T-helper 2 cell treated with Interferon-gamma antibody and Interleukin-4, amounts not matched to agents 5 μg/mL and 100 μg/mL, for 36 hours (primary cell): ENCODE measurements around the gene CWC27.
"Not testable (repeated sequence)": the region's sequence is repeated elsewhere in the genome, so short reads cannot be mapped to it uniquely, and the experiment has no call there.

Experiments used
- DNase-seq: peaks from one replicate; pipeline ENCODE4 v3.0.0; 2021; ENCODE audit warnings: low spot score
- H3K27ac Mint-ChIP-seq: one replicate; pipeline ENCODE4 v1.8.0; 2021; ENCODE audit warnings: mild to moderate bottlenecking, mixed read lengths
- H3K27me3 Mint-ChIP-seq: one replicate; pipeline ENCODE4 v1.8.0; 2021; ENCODE audit warnings: low read depth, mixed read lengths
- H3K36me3 Mint-ChIP-seq: one replicate; pipeline ENCODE4 v1.8.0; 2021; ENCODE audit warnings: low read depth, mixed read lengths
- H3K4me1 Mint-ChIP-seq: one replicate; pipeline ENCODE4 v1.8.0; 2021; ENCODE audit warnings: low read depth, mixed read lengths
- H3K4me3 Mint-ChIP-seq: one replicate; pipeline ENCODE4 v1.8.0; 2022; ENCODE audit warnings: mild to moderate bottlenecking, moderate library complexity, mixed read lengths
- H3K9me3 Mint-ChIP-seq: one replicate; pipeline ENCODE4 v1.8.0; 2021; ENCODE audit warnings: mixed read lengths

Gene CWC27

GRCh38 chr5:64876203-64876602 lies 107.5 kb downstream of the CWC27 start:
- Mint-ChIP-seq H3K27me3 (no peaks in the 10 kb centered on the region), H3K4me3 (no peak overlapping the region), H3K4me1 (no peaks in the 10 kb centered on the region), H3K36me3 (no peaks in the 10 kb centered on the region), H3K27ac (no peak overlapping the region), H3K9me3 (no peaks in the 10 kb centered on the region)
- no peak for DNase-seq

GRCh38 chr5:64880821-64881220 lies 112.1 kb downstream of the CWC27 start:
- H3K9me3 Mint-ChIP-seq = no peaks in the 10 kb centered on the region

GRCh38 chr5:64883912-64884311 lies 115.2 kb downstream of the CWC27 start:
- Mint-ChIP-seq H3K4me1 (no peaks in the 10 kb centered on the region), H3K27ac (no peak overlapping the region), H3K4me3 (no peak overlapping the region), H3K9me3 (no peaks in the 10 kb centered on the region), H3K36me3 (no peaks in the 10 kb centered on the region), H3K27me3 (no peaks in the 10 kb centered on the region)
- no peak for DNase-seq

More at GRCh38 chr5:64880821-64881220, 112.1 kb downstream of the CWC27 start:
- H3K36me3 Mint-ChIP-seq = no peaks in the 10 kb centered on the region
- H3K4me3 Mint-ChIP-seq = no peak overlapping the region
- no peak overlapping the region for H3K27ac Mint-ChIP-seq
- no peak for DNase-seq
- H3K4me1 Mint-ChIP-seq = no peaks in the 10 kb centered on the region
- no peaks in the 10 kb centered on the region for H3K27me3 Mint-ChIP-seq

GRCh38 chr5:64884541-64884940 lies 115.8 kb downstream of the CWC27 start:
- Mint-ChIP-seq H3K36me3 (no peaks in the 10 kb centered on the region), H3K9me3 (no peaks in the 10 kb centered on the region), H3K27ac (no peak overlapping the region), H3K27me3 (no peaks in the 10 kb centered on the region), H3K4me3 (no peak overlapping the region), H3K4me1 (no peaks in the 10 kb centered on the region)
- no peak for DNase-seq

- Mint-ChIP-seq H3K4me1 (no peaks in the 10 kb centered on the region), H3K4me3 (no peak overlapping the region), H3K36me3 (no peaks in the 10 kb centered on the region)
Measured at GRCh38 chr5:64887910-64888309, 119.2 kb downstream of the CWC27 start.

GRCh38 chr5:64895748-64896147 lies 127.0 kb downstream of the CWC27 start:
- Mint-ChIP-seq H3K36me3 (peaks cover 2% of the 10 kb centered on the region), H3K27me3 (no peaks in the 10 kb centered on the region), H3K9me3 (peaks cover 4% of the 10 kb centered on the region), H3K4me1 (no peaks in the 10 kb centered on the region), H3K27ac (no peak overlapping the region), H3K4me3 (no peak overlapping the region)
- no peak for DNase-seq

More at GRCh38 chr5:64887910-64888309, 119.2 kb downstream of the CWC27 start:
- Mint-ChIP-seq H3K27ac (no peak overlapping the region), H3K27me3 (no peaks in the 10 kb centered on the region), H3K9me3 (no peaks in the 10 kb centered on the region)
- no peak for DNase-seq

GRCh38 chr5:64899838-64900237 lies 131.1 kb downstream of the CWC27 start:
- H3K27me3 Mint-ChIP-seq = no peaks in the 10 kb centered on the region
- no peak overlapping the region for H3K27ac Mint-ChIP-seq
- H3K4me3 Mint-ChIP-seq = no peak overlapping the region
- peaks cover 8% of the 10 kb centered on the region for H3K9me3 Mint-ChIP-seq
- peaks cover 5% of the 10 kb centered on the region for H3K36me3 Mint-ChIP-seq
- H3K4me1 Mint-ChIP-seq = no peaks in the 10 kb centered on the region
- no peak for DNase-seq

GRCh38 chr5:64900618-64901017 lies 131.9 kb downstream of the CWC27 start:
- H3K27me3 Mint-ChIP-seq = no peaks in the 10 kb centered on the region
- no peaks in the 10 kb centered on the region for H3K4me1 Mint-ChIP-seq
- no peak overlapping the region for H3K4me3 Mint-ChIP-seq
- DNase-seq = no peak
- peaks cover 8% of the 10 kb centered on the region for H3K9me3 Mint-ChIP-seq
- H3K27ac Mint-ChIP-seq = no peak overlapping the region
- H3K36me3 Mint-ChIP-seq = peaks cover 5% of the 10 kb centered on the region

- H3K4me1 Mint-ChIP-seq, H3K27ac Mint-ChIP-seq, H3K27me3 Mint-ChIP-seq, DNase-seq, H3K36me3 Mint-ChIP-seq, H3K4me3 Mint-ChIP-seq: not testable (repeated sequence)
- peaks cover 23% of the 10 kb centered on the region for H3K9me3 Mint-ChIP-seq
Measured at GRCh38 chr5:64907399-64907798, 138.7 kb downstream of the CWC27 start.

- peaks cover 25% of the 10 kb centered on the region for H3K9me3 Mint-ChIP-seq
- H3K27ac Mint-ChIP-seq = no peak overlapping the region
- H3K4me3 Mint-ChIP-seq = no peak overlapping the region
- H3K27me3 Mint-ChIP-seq = no peaks in the 10 kb centered on the region
- DNase-seq = no peak
- H3K4me1 Mint-ChIP-seq = peaks cover 7% of the 10 kb centered on the region
- H3K36me3 Mint-ChIP-seq = peaks cover 7% of the 10 kb centered on the region
Measured at GRCh38 chr5:64914396-64914795, 145.7 kb downstream of the CWC27 start.

- peaks cover 25% of the 10 kb centered on the region for H3K36me3 Mint-ChIP-seq
- no peaks in the 10 kb centered on the region for H3K27me3 Mint-ChIP-seq
- peaks cover 7% of the 10 kb centered on the region for H3K4me1 Mint-ChIP-seq
- H3K9me3 Mint-ChIP-seq = peaks cover 42% of the 10 kb centered on the region
- no peak for DNase-seq
- H3K4me3 Mint-ChIP-seq = no peak overlapping the region
- H3K27ac Mint-ChIP-seq = no peak overlapping the region
Measured at GRCh38 chr5:64918083-64918482, 149.4 kb downstream of the CWC27 start.

GRCh38 chr5:64921386-64921785 lies 152.7 kb downstream of the CWC27 start:
- H3K4me3 Mint-ChIP-seq = no peak overlapping the region
- peaks cover 42% of the 10 kb centered on the region for H3K9me3 Mint-ChIP-seq
- no peaks in the 10 kb centered on the region for H3K27me3 Mint-ChIP-seq
- H3K4me1 Mint-ChIP-seq = peaks cover 7% of the 10 kb centered on the region
- H3K36me3 Mint-ChIP-seq = peaks cover 25% of the 10 kb centered on the region
- no peak overlapping the region for H3K27ac Mint-ChIP-seq
- no peak for DNase-seq

- no peak for DNase-seq
- Mint-ChIP-seq H3K4me1 (peaks cover 4% of the 10 kb centered on the region), H3K36me3 (peaks cover 23% of the 10 kb centered on the region)
Measured at GRCh38 chr5:64923151-64923685, 154.5 kb downstream of the CWC27 start.

GRCh38 chr5:64925123-64925522 lies 156.4 kb downstream of the CWC27 start:
- no peaks in the 10 kb centered on the region for H3K27me3 Mint-ChIP-seq

More at GRCh38 chr5:64923151-64923685, 154.5 kb downstream of the CWC27 start:
- no peak overlapping the region for H3K27ac Mint-ChIP-seq
- H3K27me3 Mint-ChIP-seq = no peaks in the 10 kb centered on the region
- H3K9me3 Mint-ChIP-seq = peaks cover 29% of the 10 kb centered on the region
- H3K4me3 Mint-ChIP-seq = no peak overlapping the region

GRCh38 chr5:64929833-64930232 lies 161.1 kb downstream of the CWC27 start:
- no peak overlapping the region for H3K4me3 Mint-ChIP-seq
- H3K27ac Mint-ChIP-seq = no peak overlapping the region
- H3K4me1 Mint-ChIP-seq = peaks cover 3% of the 10 kb centered on the region
- no peaks in the 10 kb centered on the region for H3K27me3 Mint-ChIP-seq
- peaks cover 3% of the 10 kb centered on the region for H3K36me3 Mint-ChIP-seq
- no peaks in the 10 kb centered on the region for H3K9me3 Mint-ChIP-seq
- DNase-seq = no peak

More at GRCh38 chr5:64925123-64925522, 156.4 kb downstream of the CWC27 start:
- no peak overlapping the region for H3K27ac Mint-ChIP-seq
- H3K4me1 Mint-ChIP-seq = peaks cover 3% of the 10 kb centered on the region
- H3K4me3 Mint-ChIP-seq = no peak overlapping the region
- H3K9me3 Mint-ChIP-seq = peaks cover 16% of the 10 kb centered on the region
- peaks cover 17% of the 10 kb centered on the region for H3K36me3 Mint-ChIP-seq
- no peak for DNase-seq
